Measurements from ENCODE around the gene MAX.

MAX gene

DNA sequence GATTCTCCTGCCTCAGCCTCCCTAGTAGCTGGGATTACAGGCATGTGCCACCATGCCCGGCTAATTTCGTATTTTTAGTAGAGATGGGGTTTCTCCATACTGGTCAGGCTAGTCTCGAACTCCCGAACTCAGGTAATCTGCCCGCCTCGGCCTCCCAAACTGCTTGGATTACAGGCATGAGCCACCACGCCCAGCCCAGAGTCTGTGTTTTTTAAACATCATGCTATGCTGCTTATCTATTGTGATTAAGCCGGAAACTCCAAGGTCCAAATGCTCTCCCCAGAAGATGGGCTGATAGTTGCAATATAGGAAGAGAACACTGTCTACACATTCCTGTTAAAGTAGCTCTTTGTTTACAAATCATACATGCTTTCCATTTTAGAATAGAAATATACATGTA is 30.5 kb upstream of the MAX start:
- no peak overlapping the region for H3K4me3 ChIP-seq (ENCODE audit: low read depth, low read length)
- H3K36me3 ChIP-seq (ENCODE audit: control insufficient read depth, insufficient read depth, low read length): no peaks in the 10 kb centered on the region
- H3K27me3 ChIP-seq (ENCODE audit: control insufficient read depth, insufficient read depth, low read length): no peaks in the 10 kb centered on the region
- no peaks in the 10 kb centered on the region for H3K4me1 ChIP-seq (ENCODE audit: control insufficient read depth, insufficient read depth, low read length)
- no peaks in the 10 kb centered on the region for H3K9me3 ChIP-seq (ENCODE audit: control insufficient read depth, insufficient read depth, low read length)
- H3K9ac ChIP-seq (ENCODE audit: low read depth, low read length): no peak overlapping the region

DNA sequence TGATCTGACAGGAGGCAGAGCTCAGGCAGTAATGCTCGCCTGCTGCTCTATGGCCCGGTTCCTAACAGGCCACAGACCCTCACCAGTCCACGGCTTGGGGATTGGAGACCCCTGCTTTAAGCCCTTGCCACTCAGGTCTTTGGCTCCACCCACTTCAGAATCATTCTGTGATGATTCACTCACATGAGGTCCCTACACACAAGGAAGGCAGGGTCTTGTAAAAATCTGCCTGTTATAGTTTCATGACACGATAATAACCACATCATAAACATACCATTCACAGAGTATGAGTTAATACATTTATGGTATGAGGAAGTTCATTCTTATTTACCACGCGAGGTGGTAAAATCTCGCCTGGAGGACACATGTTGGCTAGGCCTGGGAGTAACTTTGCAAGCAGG is 29.0 kb upstream of the MAX start:
- no peak overlapping the region for H3K9ac ChIP-seq (ENCODE audit: low read depth, low read length)
- no peaks in the 10 kb centered on the region for H3K27me3 ChIP-seq (ENCODE audit: control insufficient read depth, insufficient read depth, low read length)
- H3K4me3 ChIP-seq (ENCODE audit: low read depth, low read length): no peak overlapping the region
- no peaks in the 10 kb centered on the region for H3K9me3 ChIP-seq (ENCODE audit: control insufficient read depth, insufficient read depth, low read length)
- H3K36me3 ChIP-seq (ENCODE audit: control insufficient read depth, insufficient read depth, low read length): no peaks in the 10 kb centered on the region
- H3K4me1 ChIP-seq (ENCODE audit: control insufficient read depth, insufficient read depth, low read length): no peaks in the 10 kb centered on the region

DNA sequence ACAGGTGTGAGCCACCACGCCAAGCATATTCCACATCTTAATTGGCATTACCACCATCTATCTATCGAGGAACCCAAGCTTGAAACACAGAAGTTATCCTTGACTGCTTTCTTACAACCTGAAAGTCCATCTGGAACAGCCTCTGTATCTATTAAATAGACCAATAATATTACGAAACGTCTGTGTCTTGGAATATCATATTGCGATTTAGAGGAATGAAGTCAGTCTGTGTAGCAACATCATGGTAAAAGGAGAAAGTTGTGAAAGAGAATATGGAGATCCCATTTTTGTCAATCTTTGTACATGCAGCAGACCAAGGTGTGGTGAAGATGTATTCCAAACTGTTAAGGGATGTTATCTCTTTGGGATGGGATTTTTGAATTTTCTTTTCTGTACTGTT is 25.8 kb upstream of the MAX start:
- no peaks in the 10 kb centered on the region for H3K9me3 ChIP-seq (ENCODE audit: control insufficient read depth, insufficient read depth, low read length)
- no peaks in the 10 kb centered on the region for H3K36me3 ChIP-seq (ENCODE audit: control insufficient read depth, insufficient read depth, low read length)
- no peaks in the 10 kb centered on the region for H3K27me3 ChIP-seq (ENCODE audit: control insufficient read depth, insufficient read depth, low read length)
- H3K4me3 ChIP-seq (ENCODE audit: low read depth, low read length): no peak overlapping the region
- H3K4me1 ChIP-seq (ENCODE audit: control insufficient read depth, insufficient read depth, low read length): no peaks in the 10 kb centered on the region
- no peak overlapping the region for H3K9ac ChIP-seq (ENCODE audit: low read depth, low read length)

DNA sequence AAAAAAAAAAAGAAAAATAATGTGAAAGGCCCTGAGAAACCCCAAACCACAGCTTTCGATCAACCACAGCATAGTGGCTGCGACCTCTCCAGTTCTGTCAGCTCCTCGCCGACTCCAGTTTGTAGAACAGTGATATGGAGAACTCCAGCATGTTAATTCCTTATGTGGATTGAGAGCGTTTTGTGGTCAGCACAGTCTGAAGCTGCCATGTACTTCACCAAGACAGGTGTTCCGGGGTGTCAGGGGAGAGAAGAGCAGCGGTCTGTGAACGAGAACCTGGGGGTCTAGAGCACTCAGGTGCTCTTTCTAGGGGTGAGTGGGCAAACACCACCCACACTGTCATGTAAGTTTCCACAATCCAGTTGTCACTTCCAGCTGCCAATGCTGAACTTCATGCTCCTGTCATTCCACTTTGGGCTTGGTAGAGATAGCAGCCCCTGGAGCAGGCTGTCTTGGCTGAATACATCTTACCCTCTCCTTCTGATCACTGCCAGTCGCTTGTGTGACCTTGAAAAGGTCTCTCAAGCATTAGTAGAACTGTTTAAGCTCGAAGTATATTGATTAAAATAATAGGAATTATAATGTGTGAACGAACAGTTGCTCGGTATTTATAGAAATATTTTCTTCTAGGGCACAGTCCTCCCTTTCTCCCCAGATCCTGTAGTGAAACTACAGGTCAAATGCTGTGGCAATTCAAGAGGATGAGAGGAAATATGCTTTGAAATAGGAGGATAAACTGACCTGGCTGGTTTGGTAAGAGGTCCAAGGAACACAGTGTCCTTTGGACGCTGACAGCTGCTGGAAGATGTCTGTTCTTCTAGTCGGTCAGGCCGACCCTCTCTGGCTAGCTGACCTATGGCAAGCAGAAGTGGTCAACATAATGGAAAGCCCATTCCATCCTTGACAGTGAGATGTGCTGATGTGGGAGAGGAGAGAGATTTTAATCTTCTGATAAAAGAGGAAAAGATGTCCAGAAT is 15.7 kb upstream of the MAX start:
- Histone ChIP-seq H3K9me3 (ENCODE audit: control insufficient read depth, insufficient read depth, low read length) (no peaks in the 10 kb centered on the region), H3K4me3 (ENCODE audit: low read depth, low read length) (no peak overlapping the region), H3K36me3 (ENCODE audit: control insufficient read depth, insufficient read depth, low read length) (no peaks in the 10 kb centered on the region)

DNA sequence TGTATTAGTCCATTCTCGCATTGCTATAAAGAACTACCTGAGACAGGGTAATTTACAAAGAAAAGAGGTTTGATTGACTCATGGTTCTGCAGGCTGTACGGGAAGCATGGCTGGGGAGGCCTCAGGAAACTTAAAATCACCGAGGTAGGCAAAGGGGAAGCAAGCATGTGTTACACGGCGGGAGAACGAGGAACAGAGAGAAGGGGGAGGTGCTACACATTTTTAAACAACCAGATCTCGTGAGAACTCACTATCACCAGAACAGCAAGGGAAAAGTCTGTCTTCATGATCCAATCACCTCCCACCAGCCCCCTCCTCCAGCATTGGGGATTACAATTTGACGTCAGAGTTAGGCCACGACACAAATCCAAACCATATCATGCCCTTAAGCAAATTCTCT is 13.3 kb upstream of the MAX start:
- Histone ChIP-seq H3K4me3 (ENCODE audit: low read depth, low read length) (no peak overlapping the region), H3K36me3 (ENCODE audit: control insufficient read depth, insufficient read depth, low read length) (no peaks in the 10 kb centered on the region), H3K27me3 (ENCODE audit: control insufficient read depth, insufficient read depth, low read length) (no peaks in the 10 kb centered on the region), H3K4me1 (ENCODE audit: control insufficient read depth, insufficient read depth, low read length) (no peaks in the 10 kb centered on the region), H3K9me3 (ENCODE audit: control insufficient read depth, insufficient read depth, low read length) (no peaks in the 10 kb centered on the region), H3K9ac (ENCODE audit: low read depth, low read length) (no peak overlapping the region)

More for the DNA sequence above, 15.7 kb upstream of the MAX start:
- Histone ChIP-seq H3K4me1 (ENCODE audit: control insufficient read depth, insufficient read depth, low read length) (no peaks in the 10 kb centered on the region), H3K9ac (ENCODE audit: low read depth, low read length) (no peak overlapping the region), H3K27me3 (ENCODE audit: control insufficient read depth, insufficient read depth, low read length) (no peaks in the 10 kb centered on the region)

DNA sequence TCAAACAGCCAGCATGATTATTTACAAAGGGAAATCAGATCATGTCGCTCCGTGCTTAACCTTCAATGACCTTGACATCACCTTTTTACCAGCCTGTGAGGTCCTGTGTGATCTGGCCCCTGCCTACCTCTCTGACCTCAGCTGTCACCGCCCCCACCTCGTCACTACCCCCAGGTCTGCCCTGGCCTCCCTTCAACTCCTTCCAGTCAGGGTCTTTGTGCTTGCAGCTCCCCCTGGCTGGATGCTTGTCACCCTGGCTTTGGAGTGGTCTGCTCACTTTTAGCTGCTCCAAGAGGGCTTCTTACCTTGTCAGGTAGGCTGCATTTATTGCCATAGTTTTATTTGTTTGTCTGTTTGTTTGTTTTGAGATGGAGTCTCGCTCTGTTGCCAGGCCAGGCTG is 8.2 kb upstream of the MAX start:
- Histone ChIP-seq H3K9ac (ENCODE audit: low read depth, low read length) (no peak overlapping the region), H3K9me3 (ENCODE audit: control insufficient read depth, insufficient read depth, low read length) (no peaks in the 10 kb centered on the region), H3K27me3 (ENCODE audit: control insufficient read depth, insufficient read depth, low read length) (no peaks in the 10 kb centered on the region), H3K4me1 (ENCODE audit: control insufficient read depth, insufficient read depth, low read length) (no peaks in the 10 kb centered on the region), H3K36me3 (ENCODE audit: control insufficient read depth, insufficient read depth, low read length) (no peaks in the 10 kb centered on the region), H3K4me3 (ENCODE audit: low read depth, low read length) (no peak overlapping the region)

DNA sequence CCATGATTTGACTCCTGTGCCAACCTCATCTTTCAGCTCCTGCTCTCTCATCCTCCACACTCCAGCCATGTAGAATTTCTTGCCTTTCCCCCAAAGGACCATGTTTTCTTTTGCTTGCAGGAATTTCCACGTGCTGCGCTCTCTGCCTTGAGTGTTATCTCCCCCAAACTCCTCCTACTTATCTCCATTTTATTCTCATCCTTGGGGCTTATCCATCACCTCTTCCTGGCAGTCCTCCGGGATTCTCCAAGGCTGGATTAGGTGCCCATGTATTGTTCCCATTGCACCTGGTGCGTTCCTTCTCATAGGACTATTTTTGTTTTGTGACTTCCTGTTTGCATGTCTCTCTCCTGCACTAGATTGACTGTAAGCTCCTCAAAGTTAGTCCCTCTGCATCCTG is 7.0 kb upstream of the MAX start:
- Histone ChIP-seq H3K27me3 (ENCODE audit: control insufficient read depth, insufficient read depth, low read length) (no peaks in the 10 kb centered on the region), H3K4me1 (ENCODE audit: control insufficient read depth, insufficient read depth, low read length) (no peaks in the 10 kb centered on the region), H3K9me3 (ENCODE audit: control insufficient read depth, insufficient read depth, low read length) (no peaks in the 10 kb centered on the region), H3K9ac (ENCODE audit: low read depth, low read length) (no peak overlapping the region), H3K36me3 (ENCODE audit: control insufficient read depth, insufficient read depth, low read length) (no peaks in the 10 kb centered on the region), H3K4me3 (ENCODE audit: low read depth, low read length) (no peak overlapping the region)

DNA sequence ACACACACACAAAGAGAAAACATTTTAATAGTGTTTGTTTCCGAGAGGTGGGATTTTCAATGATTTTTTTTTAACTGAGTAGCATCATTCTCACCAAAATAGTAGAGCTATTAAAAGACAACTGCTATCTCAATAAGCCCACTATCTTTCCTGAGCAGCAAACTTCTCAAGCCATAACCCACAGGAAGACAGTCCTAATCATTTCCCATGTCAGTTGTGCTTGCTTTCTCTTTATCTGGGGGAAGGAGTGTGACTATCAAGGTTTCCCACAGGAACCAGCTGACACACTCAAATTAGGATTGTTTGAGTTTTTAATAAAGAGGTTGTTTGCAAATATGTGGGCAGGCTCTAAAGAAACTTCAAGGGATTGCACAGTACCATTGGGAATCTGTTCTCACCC is 4.9 kb upstream of the MAX start:
- Histone ChIP-seq H3K9me3 (ENCODE audit: control insufficient read depth, insufficient read depth, low read length) (no peaks in the 10 kb centered on the region), H3K27me3 (ENCODE audit: control insufficient read depth, insufficient read depth, low read length) (peaks cover 3% of the 10 kb centered on the region), H3K36me3 (ENCODE audit: control insufficient read depth, insufficient read depth, low read length) (no peaks in the 10 kb centered on the region), H3K4me1 (ENCODE audit: control insufficient read depth, insufficient read depth, low read length) (peaks cover 4% of the 10 kb centered on the region), H3K4me3 (ENCODE audit: low read depth, low read length) (no peak overlapping the region), H3K9ac (ENCODE audit: low read depth, low read length) (no peak overlapping the region)

DNA sequence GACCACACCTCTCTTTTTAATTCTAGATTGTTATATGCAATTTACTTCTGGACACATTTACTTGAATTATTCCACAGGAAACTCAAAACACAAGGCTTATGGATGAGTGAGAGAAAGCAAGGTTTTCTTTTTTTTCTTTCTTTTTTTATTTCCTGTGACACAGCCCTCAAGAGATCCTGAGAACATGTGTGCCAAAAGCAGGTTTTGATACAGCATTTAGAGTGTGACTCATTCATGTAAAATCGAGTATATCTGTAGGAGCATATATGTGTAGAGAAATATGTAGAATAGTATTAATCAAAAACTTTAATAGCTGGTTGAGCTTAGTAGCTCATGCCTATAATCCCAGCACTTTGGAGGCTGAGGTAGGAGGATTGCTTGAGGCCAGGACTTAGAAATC is 4.4 kb upstream of the MAX start:
- H3K4me1 ChIP-seq (ENCODE audit: control insufficient read depth, insufficient read depth, low read length): peaks cover 4% of the 10 kb centered on the region
- no peaks in the 10 kb centered on the region for H3K9me3 ChIP-seq (ENCODE audit: control insufficient read depth, insufficient read depth, low read length)
- H3K36me3 ChIP-seq (ENCODE audit: control insufficient read depth, insufficient read depth, low read length): no peaks in the 10 kb centered on the region
- H3K27me3 ChIP-seq (ENCODE audit: control insufficient read depth, insufficient read depth, low read length): peaks cover 3% of the 10 kb centered on the region
- H3K9ac ChIP-seq (ENCODE audit: low read depth, low read length): no peak overlapping the region
- no peak overlapping the region for H3K4me3 ChIP-seq (ENCODE audit: low read depth, low read length)

DNA sequence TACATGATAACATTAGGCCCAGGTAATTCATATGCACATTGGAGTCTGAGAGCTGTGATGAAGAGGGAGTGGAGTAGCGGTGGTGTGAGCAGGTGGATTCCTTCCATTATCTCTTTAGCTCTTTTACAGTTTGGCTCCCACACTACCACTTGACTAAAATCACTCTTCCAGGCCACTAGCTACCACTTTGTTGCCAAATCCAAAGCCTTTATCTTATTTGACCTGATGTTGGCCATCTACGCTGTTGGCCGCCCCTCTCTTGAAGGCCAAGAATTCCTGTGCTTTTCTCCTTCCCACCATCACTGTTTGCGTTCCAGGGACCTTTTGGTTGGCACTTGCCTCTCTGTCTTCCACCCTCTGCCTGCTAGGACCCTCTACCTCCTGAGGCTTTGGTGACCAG is 4.0 kb upstream of the MAX start:
- Histone ChIP-seq H3K27me3 (ENCODE audit: control insufficient read depth, insufficient read depth, low read length) (peaks cover 3% of the 10 kb centered on the region), H3K4me3 (ENCODE audit: low read depth, low read length) (no peak overlapping the region), H3K9me3 (ENCODE audit: control insufficient read depth, insufficient read depth, low read length) (no peaks in the 10 kb centered on the region), H3K9ac (ENCODE audit: low read depth, low read length) (no peak overlapping the region), H3K4me1 (ENCODE audit: control insufficient read depth, insufficient read depth, low read length) (peaks cover 4% of the 10 kb centered on the region), H3K36me3 (ENCODE audit: control insufficient read depth, insufficient read depth, low read length) (no peaks in the 10 kb centered on the region)

DNA sequence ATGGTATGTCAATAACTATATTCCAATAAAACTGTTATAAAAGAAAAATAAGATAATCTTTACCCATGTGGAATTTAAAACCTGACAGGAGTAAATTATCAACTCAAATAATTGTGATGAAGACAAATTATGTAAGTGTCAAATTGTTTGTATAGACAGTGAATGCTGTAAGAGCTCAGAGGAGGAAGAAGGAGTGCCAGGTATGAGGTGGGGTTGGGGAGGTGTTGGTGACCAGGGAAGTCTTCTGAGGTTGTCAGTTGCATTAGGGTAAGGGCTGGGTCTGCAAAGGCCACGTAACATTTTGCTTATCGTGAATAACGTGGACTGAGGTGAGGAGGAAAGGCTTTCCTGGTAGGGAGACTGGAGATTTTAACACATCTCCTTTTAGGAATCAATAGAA is 2.5 kb upstream of the MAX start:
- Histone ChIP-seq H3K36me3 (ENCODE audit: control insufficient read depth, insufficient read depth, low read length) (no peaks in the 10 kb centered on the region), H3K27me3 (ENCODE audit: control insufficient read depth, insufficient read depth, low read length) (peaks cover 3% of the 10 kb centered on the region), H3K4me3 (ENCODE audit: low read depth, low read length) (no peak overlapping the region), H3K4me1 (ENCODE audit: control insufficient read depth, insufficient read depth, low read length) (peaks cover 4% of the 10 kb centered on the region), H3K9ac (ENCODE audit: low read depth, low read length) (no peak overlapping the region), H3K9me3 (ENCODE audit: control insufficient read depth, insufficient read depth, low read length) (no peaks in the 10 kb centered on the region)

DNA sequence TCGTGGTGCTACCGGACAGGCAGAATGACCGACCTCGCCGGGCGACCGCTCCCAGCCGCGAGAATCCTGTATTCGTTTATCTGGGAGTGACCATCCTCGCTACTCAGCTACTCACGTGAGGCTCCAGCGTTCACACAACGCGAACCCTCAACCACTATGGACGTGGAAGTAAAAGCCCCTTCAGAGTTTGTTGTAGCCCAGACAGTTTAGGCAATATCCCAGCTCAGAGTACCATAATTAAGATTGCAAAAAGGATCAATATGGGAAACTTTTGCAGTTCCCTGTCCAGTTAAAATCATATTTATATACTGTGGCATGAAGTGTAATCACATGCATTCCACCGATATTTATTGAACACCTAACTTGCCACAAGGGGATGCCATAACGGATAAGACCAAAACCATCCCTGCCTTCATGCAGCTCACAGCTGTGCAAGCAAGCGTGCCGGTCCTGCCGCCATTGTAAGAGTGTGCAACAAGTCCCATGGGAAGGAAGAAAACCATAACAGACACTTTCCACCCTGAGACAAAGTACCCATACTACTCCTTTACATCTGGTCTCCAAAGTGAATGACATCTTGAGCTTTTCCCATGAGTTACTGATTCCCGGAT is 938 bp upstream of the MAX start:
- H3K9ac ChIP-seq (ENCODE audit: low read depth, low read length): no peak overlapping the region
- H3K27me3 ChIP-seq (ENCODE audit: control insufficient read depth, insufficient read depth, low read length): peaks cover 3% of the 10 kb centered on the region
- H3K36me3 ChIP-seq (ENCODE audit: control insufficient read depth, insufficient read depth, low read length): no peaks in the 10 kb centered on the region
- no peaks in the 10 kb centered on the region for H3K9me3 ChIP-seq (ENCODE audit: control insufficient read depth, insufficient read depth, low read length)
- peaks cover 4% of the 10 kb centered on the region for H3K4me1 ChIP-seq (ENCODE audit: control insufficient read depth, insufficient read depth, low read length)
- H3K4me3 ChIP-seq (ENCODE audit: low read depth, low read length): peak overlapping the region; percentile 78
